Testis (tissue), 3 donors: Measurements from ENCODE around the gene RPF1. TPM values are rescaled to one million over a fixed set of nuclear protein-coding genes. Genes with fewer than 3 reads are reported as not detected.

Source experiments
- DNase-seq: peaks from one replicate; pipeline ENCODE4 v3.0.0-alpha.2; 2019
- H3K27ac ChIP-seq, 2 donors: fragments of 200-600 bp; sonication (generic); one replicate each; pipeline ENCODE4 v1.5.1; 2019
- H3K27me3 ChIP-seq: fragments of 200-600 bp; sonication (generic); one replicate; pipeline ENCODE4 v1.5.1; 2019
- H3K36me3 ChIP-seq: fragments of 200-600 bp; sonication (generic); one replicate; pipeline ENCODE4 v1.5.1; 2017; ENCODE audit warnings: low read depth; ENCODE audit errors: missing control alignments
- H3K4me1 ChIP-seq: fragments of 200-600 bp; sonication (generic); one replicate; pipeline ENCODE4 v1.5.1; 2019
- H3K4me3 ChIP-seq, 2 donors: fragments of 200-600 bp; sonication (generic); one replicate each; pipeline ENCODE4 v1.5.1; 2017 to 2019
- H3K9me3 ChIP-seq: fragments of 200-600 bp; sonication (generic); one replicate; pipeline ENCODE4 v1.5.1; 2017
- CTCF ChIP-seq, 3 experiments: fragments of 450-650 bp in 2 of 3; fragments of 200-600 bp in 1 of 3; sonication (generic) in 1 of 3; IDR thresholded peaks; one replicate each; pipeline ENCODE4 v1.5.1; 2016 to 2019; ENCODE audit warnings: antibody characterized with exemption in 3 of 3, mild to moderate bottlenecking in 2 of 3, moderate library complexity in 1 of 3
- POLR2A ChIP-seq: fragments of 450-650 bp; IDR thresholded peaks from one replicate; pipeline ENCODE4 v1.6.1; 2017; ENCODE audit warnings: antibody characterized with exemption, mild to moderate bottlenecking, moderate library complexity
- WGBS, 2 donors: methylation state at CpG; one replicate each; pipeline ENCODE4 v1.1.5; 2018; 5-methylcytosine and 5-hydroxymethylcytosine counted together
- intact Hi-C: fragments of 100-400 bp; cut with DNase I; formaldehyde crosslinking; loops from one replicate; pipeline ENCODE4 v1.15.1; 2023; ENCODE audit warnings: low total_unique reads
- polyA plus RNA-seq: library from polyadenylated mRNA; stranded (reverse); fragments of 350-450 nt; fragmentation: Illumina TruSeq; extraction: RNeasy Lipid Tissue Mini Kit (QIAGEN cat#74804); gene quantifications from one replicate; pipeline ENCODE4 v1.2.3, GENCODE V29; 2014; ENCODE audit warnings: low read depth, low replicate concordance; ENCODE audit not compliant: insufficient read depth
- total RNA-seq, 2 donors: library from RNA; depleted of rRNA; stranded (reverse); fragments of >200 nt; gene quantifications; one replicate each; pipeline ENCODE4 v1.2.3, GENCODE V29; 2016

Gene RPF1
- total and polyA plus RNA-seq, 3 donors from 2014 or later: 41.9 to 62.2 (median 49.2) TPM

GRCh38 chr1:84525779-84526178, 46.7 kb downstream of the RPF1 start:
- TF ChIP-seq POLR2A (no peak), CTCF (IDR thresholded peaks at IDR 0.05) (no peak)
- H3K27ac ChIP-seq: no peak overlapping the region
- no peaks in the 10 kb centered on the region for H3K9me3 ChIP-seq
- no peak for DNase-seq
- H3K4me3 ChIP-seq: no peak overlapping the region
- intact Hi-C loops: no loop called here
- no peaks in the 10 kb centered on the region for H3K27me3 ChIP-seq
- H3K4me1 ChIP-seq: no peaks in the 10 kb centered on the region
- H3K36me3 ChIP-seq: no peaks in the 10 kb centered on the region
- WGBS, 2 donors: 62 to 85% methylated on average over 1 of the region's 1 CpG

GRCh38 chr1:84538599-84538998, 59.5 kb downstream of the RPF1 start:
- Histone ChIP-seq H3K4me1 (no peaks in the 10 kb centered on the region), H3K36me3 (no peaks in the 10 kb centered on the region), H3K27me3 (no peaks in the 10 kb centered on the region), H3K4me3 (no peak overlapping the region), H3K9me3 (no peaks in the 10 kb centered on the region), H3K27ac (no peak overlapping the region)
- no peak for DNase-seq
- TF ChIP-seq CTCF (IDR thresholded peaks at IDR 0.05): no peak
- TF ChIP-seq POLR2A: no peak
- intact Hi-C loops: no loop called here

GRCh38 chr1:84539972-84540371, 60.9 kb downstream of the RPF1 start:
- H3K27ac ChIP-seq: no peak overlapping the region

GRCh38 chr1:84540759-84541158, 61.7 kb downstream of the RPF1 start:
- 16 to 48% methylated on average over 1 of the region's 1 CpG for WGBS, 2 donors
- intact Hi-C loops: no loop called here
- no peaks in the 10 kb centered on the region for H3K36me3 ChIP-seq
- no peaks in the 10 kb centered on the region for H3K4me1 ChIP-seq
- no peak overlapping the region for H3K4me3 ChIP-seq
- DNase-seq: no peak
- H3K9me3 ChIP-seq: no peaks in the 10 kb centered on the region
- no peak overlapping the region for H3K27ac ChIP-seq
- no peak for TF ChIP-seq POLR2A
- no peak for TF ChIP-seq CTCF (IDR thresholded peaks at IDR 0.05)
- H3K27me3 ChIP-seq: no peaks in the 10 kb centered on the region

More at GRCh38 chr1:84539972-84540371, 60.9 kb downstream of the RPF1 start:
- Histone ChIP-seq H3K27me3 (no peaks in the 10 kb centered on the region), H3K4me3 (no peak overlapping the region), H3K4me1 (no peaks in the 10 kb centered on the region), H3K36me3 (no peaks in the 10 kb centered on the region), H3K9me3 (no peaks in the 10 kb centered on the region)
- WGBS, 2 donors: 91 to 93% methylated on average over 3 of the region's 3 CpGs
- TF ChIP-seq POLR2A: no peak
- no peak for TF ChIP-seq CTCF (IDR thresholded peaks at IDR 0.05)
- intact Hi-C loops: no loop called here
- DNase-seq: no peak

GRCh38 chr1:84541679-84542078, 62.6 kb downstream of the RPF1 start:
- H3K27me3 ChIP-seq: no peaks in the 10 kb centered on the region
- H3K27ac ChIP-seq: no peak overlapping the region
- no peak overlapping the region for H3K4me3 ChIP-seq
- 87 to 95% methylated on average over 4 of the region's 4 CpGs for WGBS, 2 donors
- no peaks in the 10 kb centered on the region for H3K36me3 ChIP-seq
- H3K9me3 ChIP-seq: no peaks in the 10 kb centered on the region
- TF ChIP-seq POLR2A: no peak
- no peak for TF ChIP-seq CTCF (IDR thresholded peaks at IDR 0.05)
- H3K4me1 ChIP-seq: no peaks in the 10 kb centered on the region
- intact Hi-C loops: no loop called here
- no peak for DNase-seq
